Esophagus squamous epithelium (tissue), 4 donors: ENCODE data around the gene PGK1.

Experiments
- POLR2A ChIP-seq, 4 donors: fragments of 450-650 bp; IDR thresholded peaks; one replicate each; pipeline ENCODE4 v1.6.1; 2017; ENCODE audit warnings: antibody characterized with exemption in 4 of 4, mild to moderate bottlenecking in 4 of 4, moderate library complexity in 3 of 4
- TF ChIP-seq, protein P1 (sequence below), 6 experiments: fragments of 450-650 bp in 4 of 6; fragments of 200-600 bp in 2 of 6; sonication (generic) in 2 of 6; IDR thresholded peaks; one replicate each; pipeline ENCODE4 v1.5.1; 2016 to 2019; ENCODE audit warnings: antibody characterized with exemption in 6 of 6, mild to moderate bottlenecking in 4 of 6, moderate library complexity in 4 of 6

DNA sequence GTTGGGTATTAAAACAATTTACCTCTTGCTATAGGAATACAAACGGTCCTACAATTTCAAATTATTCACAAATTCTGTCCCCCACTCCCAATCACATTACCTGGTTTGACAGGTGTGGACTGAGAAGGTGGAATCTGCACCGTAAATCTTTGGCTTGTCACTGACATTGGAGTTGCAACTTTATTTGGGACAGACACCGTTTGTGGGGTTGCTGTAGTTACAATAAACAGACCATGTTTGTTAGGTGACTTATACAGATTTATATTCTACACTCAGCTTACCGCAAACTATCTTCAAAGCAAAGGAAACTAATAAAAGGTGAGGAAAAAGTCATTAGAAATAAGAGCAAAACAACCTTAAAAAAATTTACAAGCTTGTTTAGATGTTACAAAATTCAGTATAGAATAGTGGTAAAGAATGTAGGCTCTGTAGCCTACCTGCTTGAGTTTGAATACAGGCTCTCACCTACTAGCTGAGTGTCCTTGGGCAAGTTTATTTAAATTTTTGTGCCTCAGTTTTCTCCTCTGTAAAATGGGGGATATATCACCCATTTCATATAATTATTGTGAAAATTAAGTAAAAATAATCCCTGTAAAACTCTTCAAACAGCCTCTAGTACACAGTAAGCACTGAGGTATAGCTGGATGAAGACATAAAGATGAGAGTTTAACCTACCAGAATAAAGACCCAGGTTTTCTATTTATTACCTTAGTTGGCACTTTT, 29.4 kb downstream of the PGK1 start:
- TF ChIP-seq, protein P1, sequence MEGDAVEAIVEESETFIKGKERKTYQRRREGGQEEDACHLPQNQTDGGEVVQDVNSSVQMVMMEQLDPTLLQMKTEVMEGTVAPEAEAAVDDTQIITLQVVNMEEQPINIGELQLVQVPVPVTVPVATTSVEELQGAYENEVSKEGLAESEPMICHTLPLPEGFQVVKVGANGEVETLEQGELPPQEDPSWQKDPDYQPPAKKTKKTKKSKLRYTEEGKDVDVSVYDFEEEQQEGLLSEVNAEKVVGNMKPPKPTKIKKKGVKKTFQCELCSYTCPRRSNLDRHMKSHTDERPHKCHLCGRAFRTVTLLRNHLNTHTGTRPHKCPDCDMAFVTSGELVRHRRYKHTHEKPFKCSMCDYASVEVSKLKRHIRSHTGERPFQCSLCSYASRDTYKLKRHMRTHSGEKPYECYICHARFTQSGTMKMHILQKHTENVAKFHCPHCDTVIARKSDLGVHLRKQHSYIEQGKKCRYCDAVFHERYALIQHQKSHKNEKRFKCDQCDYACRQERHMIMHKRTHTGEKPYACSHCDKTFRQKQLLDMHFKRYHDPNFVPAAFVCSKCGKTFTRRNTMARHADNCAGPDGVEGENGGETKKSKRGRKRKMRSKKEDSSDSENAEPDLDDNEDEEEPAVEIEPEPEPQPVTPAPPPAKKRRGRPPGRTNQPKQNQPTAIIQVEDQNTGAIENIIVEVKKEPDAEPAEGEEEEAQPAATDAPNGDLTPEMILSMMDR (IDR thresholded peaks at IDR 0.05) = no peak
- TF ChIP-seq POLR2A (IDR thresholded peaks at IDR 0.05) = no peak
